PFSK-1 (cell line): ENCODE data around the gene C11orf58.

Source experiments
- FOXP2 ChIP-seq: optimal IDR thresholded peaks from 2 replicates; pipeline ENCODE3; 2011; ENCODE audit warnings: borderline replicate concordance, control low read depth, inconsistent platforms; ENCODE audit not compliant: insufficient read depth; ENCODE audit errors: extremely low read length, extremely low read depth
- POLR2AphosphoS5 ChIP-seq: IDR thresholded peaks from 2 replicates; pipeline ENCODE4 v1.6.1; 2012; ENCODE audit warnings: low read depth, mild to moderate bottlenecking, control low read depth, low read length, moderate library complexity
- REST ChIP-seq, 2 experiments: IDR thresholded peaks; 2 replicates each; pipeline versions ENCODE4 v1.6.1 to v1.8.0; 2011 to 2012; ENCODE audit warnings: low read depth in 2 of 2, low read length in 2 of 2, control low read depth in 1 of 2, inconsistent platforms in 1 of 2, mild to moderate bottlenecking in 1 of 2, moderate library complexity in 1 of 2; ENCODE audit not compliant: insufficient read depth in 1 of 2
- SIN3A ChIP-seq: IDR thresholded peaks from 2 replicates; pipeline ENCODE4 v1.6.1; 2012; ENCODE audit warnings: mild to moderate bottlenecking, low read length, moderate library complexity, borderline replicate concordance; ENCODE audit not compliant: insufficient read depth
- TAF1 ChIP-seq: IDR thresholded peaks from 2 replicates; pipeline ENCODE4 v1.6.1; 2012; ENCODE audit warnings: low read length, control low read depth, borderline replicate concordance; ENCODE audit not compliant: insufficient read depth

Gene C11orf58

GRCh38 chr11:16778286-16778685, 39.8 kb downstream of the C11orf58 start:
- TF ChIP-seq FOXP2 (no peak), SIN3A (no peak), REST (IDR thresholded peaks at IDR 0.05; ENCODE audit: insufficient read depth in 1 of 2, low read depth in 2 of 2, low read length in 2 of 2) (no peak), TAF1 (no peak), POLR2AphosphoS5 (no peak)

- no peak for TF ChIP-seq FOXP2
- TF ChIP-seq REST (IDR thresholded peaks at IDR 0.05; ENCODE audit: insufficient read depth in 1 of 2, low read depth in 2 of 2, low read length in 2 of 2): no peak
- no peak for TF ChIP-seq SIN3A
- no peak for TF ChIP-seq POLR2AphosphoS5
- TF ChIP-seq TAF1: no peak
Observed at GRCh38 chr11:16778876-16779275, 40.4 kb downstream of the C11orf58 start.

GRCh38 chr11:16779436-16779835, 41.0 kb downstream of the C11orf58 start:
- no peak for TF ChIP-seq POLR2AphosphoS5
- TF ChIP-seq SIN3A: no peak
- no peak for TF ChIP-seq REST (IDR thresholded peaks at IDR 0.05; ENCODE audit: insufficient read depth in 1 of 2, low read depth in 2 of 2, low read length in 2 of 2)
- TF ChIP-seq FOXP2: no peak
- no peak for TF ChIP-seq TAF1

- TF ChIP-seq POLR2AphosphoS5 (no peak), REST (IDR thresholded peaks at IDR 0.05; ENCODE audit: insufficient read depth in 1 of 2, low read depth in 2 of 2, low read length in 2 of 2) (no peak), SIN3A (no peak), TAF1 (no peak), FOXP2 (no peak)
Observed at GRCh38 chr11:16780146-16780545, 41.7 kb downstream of the C11orf58 start.
